Activated CD4-positive, alpha-beta memory T cell treated with anti-CD3 and anti-CD28 coated beads for 36 hours (primary cell): ENCODE results near the gene ZFP1. TPM values are rescaled to one million over a fixed set of nuclear protein-coding genes. Genes with fewer than 3 reads are reported as not detected.

Experiments used
- CTCF ChIA-PET: fragments of 350-600 bp; sonication (Branson Sonifier 250); formaldehyde crosslinking; loops from one replicate; lab custom pipeline; 2021; ENCODE audit warnings: antibody characterized with exemption, inconsistent platforms; lab: Charles Lee
- POLR2A ChIA-PET: fragments of 350-600 bp; sonication (Branson Sonifier 250); formaldehyde crosslinking; loops from one replicate; lab custom pipeline; 2021; ENCODE audit warnings: antibody characterized with exemption; lab: Charles Lee
- DNase-seq: peaks from one replicate; pipeline ENCODE4 v3.0.0-alpha.2; 2020
- H3K27ac Mint-ChIP-seq: one replicate; pipeline ENCODE4 v1.8.0; 2021; ENCODE audit warnings: mixed read lengths
- H3K27me3 Mint-ChIP-seq: one replicate; pipeline ENCODE4 v1.8.0; 2021; ENCODE audit warnings: mixed read lengths
- H3K36me3 Mint-ChIP-seq: one replicate; pipeline ENCODE4 v1.8.0; 2021; ENCODE audit warnings: mixed read lengths
- H3K4me1 Mint-ChIP-seq: one replicate; pipeline ENCODE4 v1.8.0; 2021; ENCODE audit warnings: low read depth, mixed read lengths
- H3K4me3 Mint-ChIP-seq: one replicate; pipeline ENCODE4 v1.8.0; 2021; ENCODE audit warnings: mild to moderate bottlenecking, mixed read lengths
- H3K9me3 Mint-ChIP-seq: one replicate; pipeline ENCODE4 v1.8.0; 2021; ENCODE audit warnings: mixed read lengths
- intact Hi-C: fragments of 100-400 bp; cut with micrococcal nuclease; formaldehyde crosslinking; loops from one replicate; pipeline ENCODE4 v1.15.1; 2023
- total RNA-seq, 2 experiments: library from RNA; stranded (reverse); gene quantifications; one replicate each; pipeline ENCODE4 v1.2.3, GENCODE V29; 2021

The ZFP1 gene
- total RNA-seq, 2 experiments from 2014 or later, result 17.2 to 19.4 TPM

DNA sequence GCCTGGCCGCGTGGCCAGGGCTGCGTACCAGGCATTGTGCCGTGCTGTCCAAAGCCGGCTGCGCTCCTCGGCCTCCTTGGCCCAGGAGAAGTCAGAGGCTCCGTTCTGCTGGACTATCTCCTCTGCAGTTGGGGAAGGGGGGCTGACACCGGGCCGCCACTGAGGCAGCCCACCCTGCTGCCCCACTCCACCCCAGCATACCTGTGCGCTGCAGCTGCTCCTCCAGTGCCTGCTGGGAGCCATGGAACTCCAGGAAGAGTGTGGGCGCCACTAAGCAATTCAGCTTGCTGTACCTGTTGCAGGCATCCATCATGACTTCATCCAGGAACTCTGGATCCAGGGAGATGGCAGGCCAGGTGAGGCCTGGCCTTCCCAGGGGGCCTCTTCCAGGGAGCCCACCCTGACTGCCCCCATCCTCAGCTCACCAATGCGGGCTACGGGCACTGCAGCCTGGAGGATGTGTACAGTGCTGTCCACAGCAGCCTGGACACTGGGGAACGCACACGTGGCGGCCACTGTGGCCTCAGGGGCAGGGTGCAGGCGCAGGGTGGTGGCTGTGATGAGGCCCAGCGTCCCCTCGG, 34.7 kb upstream of the ZFP1 start:
- H3K4me1 Mint-ChIP-seq, result peaks cover 39% of the 10 kb centered on the region
- H3K36me3 Mint-ChIP-seq, result peaks cover 4% of the 10 kb centered on the region
- intact Hi-C loops, result no loop called here
- peaks cover 7% of the 10 kb centered on the region for H3K27me3 Mint-ChIP-seq
- no peaks in the 10 kb centered on the region for H3K9me3 Mint-ChIP-seq
- CTCF ChIA-PET, result interaction anchor here (0.6 to 7.4 kb wide), 2 partner anchors 118 to 251 kb away, joined by 3 to 222 read pairs; partner anchors contain the start of gene ZNRF1
- POLR2A ChIA-PET, result no interaction called here
- H3K4me3 Mint-ChIP-seq, result no peak overlapping the region
- H3K27ac Mint-ChIP-seq, result no peak overlapping the region
- no peak for DNase-seq

DNA sequence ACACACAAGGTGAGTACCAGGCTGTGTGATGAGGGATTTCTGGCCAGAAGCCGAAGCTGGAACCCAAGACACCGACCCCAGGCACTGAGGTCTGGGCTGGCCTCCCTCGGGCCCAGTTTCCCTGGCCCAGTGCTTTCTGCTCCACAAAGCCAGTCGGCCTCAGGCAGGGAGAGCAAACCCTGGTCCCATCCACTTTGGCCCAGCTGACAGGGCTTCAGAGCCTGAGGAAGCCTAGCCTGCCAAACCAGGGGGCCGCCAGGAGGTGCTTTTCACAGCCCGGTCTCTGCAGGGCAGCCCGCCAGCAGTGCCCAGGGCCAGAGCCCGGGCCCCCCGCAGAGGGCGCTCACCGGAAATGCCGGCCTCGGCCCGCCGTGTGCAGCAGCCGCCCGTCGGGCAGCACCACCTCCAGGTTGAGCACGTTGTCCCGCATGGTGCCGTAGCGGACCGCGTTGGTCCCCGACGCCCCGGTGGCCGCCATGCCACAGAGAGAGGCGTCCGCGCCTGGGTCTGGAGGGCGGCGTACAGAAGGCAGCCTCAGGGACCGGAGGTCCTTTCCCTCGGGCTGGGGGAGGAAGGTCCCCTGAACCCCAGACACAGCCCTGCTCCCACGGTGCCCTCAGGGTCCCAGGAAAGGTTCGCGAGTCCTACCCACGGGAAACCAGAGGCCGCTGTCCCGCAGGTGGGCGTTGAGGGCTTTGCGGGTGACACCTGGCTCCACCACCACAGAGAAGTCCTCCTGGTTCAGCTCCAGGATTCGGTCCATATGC, 34.0 kb upstream of the ZFP1 start:
- Mint-ChIP-seq H3K27ac (no peak overlapping the region), H3K27me3 (peaks cover 7% of the 10 kb centered on the region), H3K36me3 (no peaks in the 10 kb centered on the region), H3K4me3 (no peak overlapping the region), H3K9me3 (no peaks in the 10 kb centered on the region), H3K4me1 (peaks cover 31% of the 10 kb centered on the region)
- CTCF ChIA-PET, result interaction anchor here (7.4 kb wide), 1 partner anchor 119 kb away, joined by 222 read pairs; the partner anchor contains the start of gene ZNRF1
- intact Hi-C loops, result no loop called here
- no peak for DNase-seq
- POLR2A ChIA-PET, result no interaction called here

- CTCF ChIA-PET, result interaction anchor here (7.4 kb wide), 1 partner anchor 119 kb away, joined by 222 read pairs; the partner anchor contains the start of gene ZNRF1
- no peak overlapping the region for H3K4me3 Mint-ChIP-seq
- peaks cover 7% of the 10 kb centered on the region for H3K27me3 Mint-ChIP-seq
- H3K27ac Mint-ChIP-seq, result no peak overlapping the region
- peaks cover 23% of the 10 kb centered on the region for H3K4me1 Mint-ChIP-seq
- intact Hi-C loops, result no loop called here
- no peaks in the 10 kb centered on the region for H3K9me3 Mint-ChIP-seq
- no peak for DNase-seq
- POLR2A ChIA-PET, result no interaction called here
- no peaks in the 10 kb centered on the region for H3K36me3 Mint-ChIP-seq
Observed at GRCh38 chr16:75114946-75115825, 33.1 kb upstream of the ZFP1 start.

- ChIA-PET POLR2A (no interaction called here), CTCF (interaction anchor here (3.9 kb wide), 1 partner anchor 118 kb away, joined by 15 read pairs; the partner anchor contains the start of gene ZNRF1)
- peaks cover 1% of the 10 kb centered on the region for H3K9me3 Mint-ChIP-seq
- no peak within 1 kb of the TSS for H3K27ac Mint-ChIP-seq
- no peaks in the 10 kb centered on the region for H3K36me3 Mint-ChIP-seq
- peaks cover 7% of the 10 kb centered on the region for H3K27me3 Mint-ChIP-seq
- H3K4me1 Mint-ChIP-seq, result peaks cover 12% of the 10 kb centered on the region
- peak; percentile 37 for DNase-seq
- intact Hi-C loops, result no loop called here
- H3K4me3 Mint-ChIP-seq, result peak within 1 kb of the TSS; percentile 50
Observed at GRCh38 chr16:75116081-75116910, 32.0 kb upstream of the ZFP1 start, which contains the start of gene LDHD. Gene LDHD, minus strand, starts transcription at chr16:75116780. Its CDS starts 60 bp downstream, at chr16:75116720.

GRCh38 chr16:75116911-75117245, 31.4 kb upstream of the ZFP1 start:
- POLR2A ChIA-PET, result no interaction called here
- intact Hi-C loops, result no loop called here
- no peak for DNase-seq
- H3K36me3 Mint-ChIP-seq, result peaks cover under 1% of the 10 kb centered on the region
- no peak overlapping the region for H3K27ac Mint-ChIP-seq
- no peak overlapping the region for H3K4me3 Mint-ChIP-seq
- CTCF ChIA-PET, result interaction anchor here (3.9 kb wide), 1 partner anchor 119 kb away, joined by 15 read pairs; the partner anchor contains the start of gene ZNRF1
- H3K27me3 Mint-ChIP-seq, result peaks cover 7% of the 10 kb centered on the region
- H3K4me1 Mint-ChIP-seq, result peaks cover 6% of the 10 kb centered on the region
- peaks cover 7% of the 10 kb centered on the region for H3K9me3 Mint-ChIP-seq

DNA sequence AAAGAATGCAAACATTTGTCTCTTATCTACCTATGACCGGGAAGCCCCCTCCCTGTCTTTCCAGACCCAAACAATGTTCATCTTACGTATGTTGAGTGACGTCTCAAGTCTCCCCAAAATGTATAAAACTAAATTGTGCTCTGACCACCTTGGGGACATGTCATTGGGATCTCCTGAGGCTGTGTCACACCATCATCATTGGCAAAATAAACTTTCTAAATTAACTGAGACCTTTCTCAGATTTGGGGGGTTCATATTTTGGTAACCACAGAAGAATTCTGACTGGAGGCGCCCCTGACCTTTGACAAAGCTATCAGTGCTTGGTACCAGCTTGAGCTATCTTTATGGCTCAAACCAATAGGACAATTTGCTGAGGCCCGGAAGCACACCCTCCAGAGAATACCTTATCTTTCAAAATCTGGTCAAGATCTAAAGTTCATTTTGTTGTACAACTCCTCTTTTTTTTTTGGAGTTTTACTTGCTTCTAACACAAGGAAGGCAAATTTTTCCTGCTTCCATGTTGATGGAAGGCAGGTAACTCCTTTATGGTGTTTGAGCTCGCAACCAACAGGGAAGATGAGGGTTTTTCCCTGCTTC, 29.3 kb upstream of the ZFP1 start:
- intact Hi-C loops, result no loop called here

GRCh38 chr16:75120253-75120652, 28.1 kb upstream of the ZFP1 start:
- POLR2A ChIA-PET, result no interaction called here
- no peak overlapping the region for H3K27ac Mint-ChIP-seq
- peaks cover 6% of the 10 kb centered on the region for H3K36me3 Mint-ChIP-seq
- peaks cover 15% of the 10 kb centered on the region for H3K9me3 Mint-ChIP-seq
- H3K27me3 Mint-ChIP-seq, result no peaks in the 10 kb centered on the region
- H3K4me3 Mint-ChIP-seq, result no peak overlapping the region
- DNase-seq, result no peak
- intact Hi-C loops, result no loop called here
- CTCF ChIA-PET, result interaction anchor here (0.6 to 3.9 kb wide), 2 partner anchors 49 to 122 kb away, joined by 3 to 15 read pairs; partner anchors contain the start of gene ZNRF1
- no peaks in the 10 kb centered on the region for H3K4me1 Mint-ChIP-seq

More for the DNA sequence above, 29.3 kb upstream of the ZFP1 start:
- peaks cover 15% of the 10 kb centered on the region for H3K9me3 Mint-ChIP-seq
- no peaks in the 10 kb centered on the region for H3K27me3 Mint-ChIP-seq
- peaks cover 6% of the 10 kb centered on the region for H3K36me3 Mint-ChIP-seq
- DNase-seq, result no peak
- ChIA-PET CTCF (interaction anchor here (0.5 to 3.9 kb wide), 3 partner anchors 8 to 121 kb away, joined by 4 to 15 read pairs (median 4); partner anchors contain the start of gene ZNRF1), POLR2A (interaction anchor here (0.6 kb wide), 1 partner anchor 131 kb away, joined by 3 read pairs; no protein-coding TSS in a partner anchor)
- no peak overlapping the region for H3K27ac Mint-ChIP-seq
- no peak overlapping the region for H3K4me3 Mint-ChIP-seq
- H3K4me1 Mint-ChIP-seq, result no peaks in the 10 kb centered on the region

- peaks cover 18% of the 10 kb centered on the region for H3K9me3 Mint-ChIP-seq
- DNase-seq, result no peak
- H3K36me3 Mint-ChIP-seq, result peaks cover 6% of the 10 kb centered on the region
- CTCF ChIA-PET, result interaction anchor here (0.7 to 2.1 kb wide), 3 partner anchors 11 to 124 kb away, joined by 3 to 9 read pairs (median 4); partner anchors contain the start of gene ZNRF1
- H3K4me1 Mint-ChIP-seq, result no peaks in the 10 kb centered on the region
- no peak overlapping the region for H3K4me3 Mint-ChIP-seq
- H3K27me3 Mint-ChIP-seq, result no peaks in the 10 kb centered on the region
- POLR2A ChIA-PET, result no interaction called here
- intact Hi-C loops, result no loop called here
- H3K27ac Mint-ChIP-seq, result no peak overlapping the region
Observed at GRCh38 chr16:75121949-75122568, 26.3 kb upstream of the ZFP1 start.

- Mint-ChIP-seq H3K27ac (no peak overlapping the region), H3K9me3 (peaks cover 24% of the 10 kb centered on the region), H3K4me1 (no peaks in the 10 kb centered on the region), H3K36me3 (peaks cover 9% of the 10 kb centered on the region), H3K27me3 (no peaks in the 10 kb centered on the region), H3K4me3 (no peak overlapping the region)
- ChIA-PET CTCF (interaction anchor here (2.1 kb wide), 1 partner anchor 12 kb away, joined by 9 read pairs; no protein-coding TSS in a partner anchor), POLR2A (no interaction called here)
- intact Hi-C loops, result no loop called here
- no peak for DNase-seq
Observed at GRCh38 chr16:75122609-75123008, 25.7 kb upstream of the ZFP1 start.

- intact Hi-C loops, result no loop called here
- Mint-ChIP-seq H3K4me1 (peaks cover 9% of the 10 kb centered on the region), H3K4me3 (no peak overlapping the region), H3K27me3 (peaks cover 2% of the 10 kb centered on the region), H3K27ac (no peak overlapping the region), H3K36me3 (peaks cover 4% of the 10 kb centered on the region), H3K9me3 (peaks cover 19% of the 10 kb centered on the region)
- POLR2A ChIA-PET, result no interaction called here
- DNase-seq, result no peak
- CTCF ChIA-PET, result no interaction called here
Observed at GRCh38 chr16:75127713-75128415, 20.5 kb upstream of the ZFP1 start.
